Thyroid gland (tissue), 4 donors: Measurements from ENCODE around the gene TIMP3.

Experiments
- CTCF ChIP-seq, 6 experiments: fragments of 200-600 bp in 3 of 6; fragments of 450-650 bp in 3 of 6; sonication (generic) in 3 of 6; IDR thresholded peaks; one replicate each; pipeline ENCODE4 v1.5.1; 2016 to 2019; ENCODE audit warnings: antibody characterized with exemption in 6 of 6, mild to moderate bottlenecking in 2 of 6, inconsistent platforms in 1 of 6, moderate library complexity in 1 of 6
- POLR2A ChIP-seq, 2 donors: fragments of 450-650 bp; IDR thresholded peaks; one replicate each; pipeline ENCODE4 v1.6.1; 2017; ENCODE audit warnings: antibody characterized with exemption in 2 of 2, mild to moderate bottlenecking in 2 of 2, moderate library complexity in 1 of 2

DNA sequence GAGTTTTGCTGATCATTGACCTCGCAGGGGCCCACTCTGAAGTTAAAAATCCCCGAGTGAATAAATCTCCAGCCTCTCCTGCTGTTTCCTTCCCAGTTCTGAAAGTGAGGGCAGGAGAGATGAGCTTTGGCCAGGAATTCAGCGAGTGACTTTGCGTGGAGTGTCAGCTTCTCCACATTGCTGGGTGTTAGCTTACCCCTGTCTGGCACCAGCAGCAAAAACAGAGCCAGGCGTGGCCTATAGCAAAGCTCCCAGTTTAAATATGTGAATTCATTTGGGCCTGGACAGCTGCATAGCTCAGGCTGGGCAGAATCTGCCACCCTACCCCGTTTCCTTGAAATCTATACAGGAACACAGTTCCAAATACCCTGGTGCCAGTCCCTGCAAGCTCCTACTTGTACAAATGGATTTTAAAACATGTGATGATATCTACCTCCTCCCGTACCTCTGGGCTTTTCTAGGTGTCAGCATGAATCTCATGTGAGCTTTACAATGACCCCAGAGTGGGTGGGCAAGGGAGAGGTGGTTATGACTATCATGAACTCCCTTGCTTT lies 25.6 kb downstream of the TIMP3 start:
- no peak for TF ChIP-seq CTCF (IDR thresholded peaks at IDR 0.05)
- no peak for TF ChIP-seq POLR2A (IDR thresholded peaks at IDR 0.05)
